ELF-1 (cell line): ENCODE data around the gene KIRREL3.

Source experiments
- DNase-seq: peaks from one replicate; pipeline ENCODE4 v3.0.0-alpha.2; 2016; ENCODE audit warnings: low read depth, low spot score

KIRREL3 gene

GRCh38 chr11:127000291-127000968 lies at the start of gene KIRREL3:
KIRREL3 (minus strand) TSS chr11:127000770.
- DNase-seq, result peak; percentile 37

GRCh38 chr11:127050186-127050585 lies 49.6 kb upstream of the KIRREL3 start:
- DNase-seq, result no peak

- DNase-seq, result no peak
These were observed 48.9 kb upstream of the KIRREL3 start for GRCh38 chr11:127049486-127049885.

GRCh38 chr11:127044535-127044934 lies 44.0 kb upstream of the KIRREL3 start:
- DNase-seq, result no peak

GRCh38 chr11:127042445-127042844 lies 41.9 kb upstream of the KIRREL3 start:
- DNase-seq, result no peak

GRCh38 chr11:127039591-127039990 lies 39.0 kb upstream of the KIRREL3 start:
- DNase-seq, result no peak

- no peak for DNase-seq
These were observed 37.0 kb upstream of the KIRREL3 start for GRCh38 chr11:127037596-127037995.

GRCh38 chr11:127037001-127037400 lies 36.4 kb upstream of the KIRREL3 start:
- peak; percentile 18 for DNase-seq

- no peak for DNase-seq
These were observed 35.3 kb upstream of the KIRREL3 start for GRCh38 chr11:127035824-127036223.

- DNase-seq, result no peak
These were observed 34.4 kb upstream of the KIRREL3 start for GRCh38 chr11:127034973-127035372.

GRCh38 chr11:127028648-127029047 lies 28.1 kb upstream of the KIRREL3 start:
- DNase-seq, result no peak

GRCh38 chr11:127027789-127028188 lies 27.2 kb upstream of the KIRREL3 start:
- no peak for DNase-seq

GRCh38 chr11:127027000-127027399 lies 26.4 kb upstream of the KIRREL3 start:
- no peak for DNase-seq

- DNase-seq, result no peak
These were observed 23.4 kb upstream of the KIRREL3 start for GRCh38 chr11:127023991-127024390.

GRCh38 chr11:127018683-127019279 lies 18.2 kb upstream of the KIRREL3 start:
- no peak for DNase-seq

GRCh38 chr11:127017482-127017881 lies 16.9 kb upstream of the KIRREL3 start:
- DNase-seq, result peak; percentile 63

GRCh38 chr11:127013550-127013949 lies 13.0 kb upstream of the KIRREL3 start:
- no peak for DNase-seq

GRCh38 chr11:127006311-127006710 lies 5.7 kb upstream of the KIRREL3 start:
- no peak for DNase-seq

GRCh38 chr11:127003260-127003981 lies 2.9 kb upstream of the KIRREL3 start:
- peak; percentile 87 for DNase-seq

GRCh38 chr11:127002669-127003259 lies 2.2 kb upstream of the KIRREL3 start:
- no peak for DNase-seq

GRCh38 chr11:127000981-127001380 lies 411 bp upstream of the KIRREL3 start:
- DNase-seq, result no peak

GRCh38 chr11:126999366-126999765 lies 1.2 kb downstream of the KIRREL3 start:
- no peak for DNase-seq
